H1 (cell line): Measurements from ENCODE around the gene GRID2. TPM values are rescaled to one million over a fixed set of nuclear protein-coding genes. Genes with fewer than 3 reads are reported as not detected.

ENCODE experiments used
- CTCF ChIA-PET: fragments of 300-600 bp; sonication (Branson Sonifier 250); formaldehyde crosslinking; loops from one replicate; lab custom pipeline; 2021; ENCODE audit not compliant: partially characterized antibody; lab: Charles Lee
- POLR2A ChIA-PET: fragments of 300-600 bp; sonication (Branson Sonifier 250); formaldehyde crosslinking; loops from one replicate; lab custom pipeline; 2021; ENCODE audit warnings: inconsistent platforms; ENCODE audit not compliant: partially characterized antibody; lab: Charles Lee
- DNase-seq, 2 experiments: peaks; one replicate each; pipeline versions ENCODE4 v3.0.0 to v3.0.0-alpha.2; 2010 to 2022; ENCODE audit warnings: low spot score in 2 of 2, low read depth in 1 of 2, mixed read lengths in 1 of 2
- FAIRE-seq: peaks from 2 replicates; lab custom pipeline; 2011; peaks lifted over from hg19 to GRCh38; lab: Jason Lieb, UNC
- H2AFZ ChIP-seq: 2 replicates; pipeline ENCODE4 v1.8.1; 2012; ENCODE audit warnings: low read length, inconsistent platforms
- H2AK5ac ChIP-seq: 2 replicates; pipeline ENCODE4 v1.6.1; 2013; ENCODE audit warnings: low read depth, low read length
- H2BK120ac ChIP-seq: replicated peaks from 2 replicates; pipeline ENCODE3; 2013; ENCODE audit warnings: low read depth, low read length, inconsistent platforms
- H2BK12ac ChIP-seq: 2 replicates; pipeline ENCODE4 v1.6.1; 2013; ENCODE audit warnings: low read depth, low read length
- H2BK15ac ChIP-seq: 2 replicates; pipeline ENCODE4 v1.6.1; 2013; ENCODE audit warnings: low read length
- H2BK20ac ChIP-seq: 2 replicates; pipeline ENCODE4 v1.6.1; 2013; ENCODE audit warnings: low read length
- H2BK5ac ChIP-seq: 2 replicates; pipeline ENCODE4 v1.6.1; 2013; ENCODE audit warnings: low read depth, low read length
- H3K14ac ChIP-seq: 2 replicates; pipeline ENCODE4 v1.6.1; 2013; ENCODE audit warnings: inconsistent platforms; ENCODE audit not compliant: insufficient read length
- H3K18ac ChIP-seq: 2 replicates; pipeline ENCODE4 v1.6.1; 2013; ENCODE audit warnings: low read length; ENCODE audit errors: extremely low read depth
- H3K23ac ChIP-seq: 2 replicates; pipeline ENCODE4 v1.6.1; 2013; ENCODE audit warnings: inconsistent platforms; ENCODE audit not compliant: insufficient read length
- H3K23me2 ChIP-seq: 2 replicates; pipeline ENCODE4 v1.6.1; 2013; ENCODE audit warnings: low read depth, low read length
- H3K27ac ChIP-seq: 2 replicates; pipeline ENCODE4 v1.6.1; 2011; ENCODE audit warnings: low read depth, low read length, inconsistent platforms
- H3K27me3 ChIP-seq, 4 experiments: replicated peaks in 1 of 4; 1 replicate in 1 of 4; 2 replicates in 3 of 4; pipeline versions ENCODE4 v1.6.1 to v1.8.1; 2011 to 2013; ENCODE audit warnings: low read length in 3 of 4, mild to moderate bottlenecking in 3 of 4, inconsistent platforms in 2 of 4, mixed read lengths in 2 of 4, moderate library complexity in 1 of 4; ENCODE audit not compliant: control insufficient read depth in 3 of 4, insufficient read depth in 3 of 4; ENCODE audit errors: extremely low read depth in 1 of 4
- H3K36me3 ChIP-seq, 4 experiments: 2 replicates each; pipeline versions ENCODE4 v1.6.1 to v1.8.1; 2011 to 2013; ENCODE audit warnings: mild to moderate bottlenecking in 4 of 4, low read length in 3 of 4, moderate library complexity in 2 of 4, control low read depth in 1 of 4, inconsistent platforms in 1 of 4; ENCODE audit not compliant: insufficient read depth in 4 of 4, control insufficient read depth in 2 of 4
- H3K4ac ChIP-seq: replicated peaks from 2 replicates; pipeline ENCODE3; 2013; ENCODE audit warnings: low read length, low read depth, mixed read lengths, inconsistent platforms; ENCODE audit not compliant: insufficient read length
- H3K4me1 ChIP-seq, 4 experiments: replicated peaks in 1 of 4; 1 replicate in 1 of 4; 2 replicates in 3 of 4; pipeline versions ENCODE4 v1.6.1 to v1.8.1; 2011 to 2013; ENCODE audit warnings: low read length in 3 of 4, inconsistent platforms in 2 of 4, mixed read lengths in 1 of 4; ENCODE audit not compliant: insufficient read depth in 4 of 4, control insufficient read depth in 3 of 4
- H3K4me2 ChIP-seq, 2 experiments: 2 replicates each; pipeline versions ENCODE4 v1.6.1 to v1.8.1; 2011 to 2013; ENCODE audit warnings: low read depth in 2 of 2, low read length in 2 of 2, control low read depth in 1 of 2, inconsistent platforms in 1 of 2, mild to moderate bottlenecking in 1 of 2; ENCODE audit not compliant: insufficient read depth in 1 of 2
- H3K4me3 ChIP-seq, 4 experiments: fragments of 200-600, 300-600 bp in 1 of 4; sonication (generic), shearing (Covaris generic), sonication (Bioruptor Twin) in 1 of 4; 2 replicates each; pipeline versions ENCODE4 v1.5.1 to v1.8.1; 2011 to 2016; ENCODE audit warnings: low read length in 4 of 4, low read depth in 3 of 4, control low read depth in 2 of 4, inconsistent platforms in 2 of 4, mild to moderate bottlenecking in 2 of 4, mixed read lengths in 1 of 4, moderate library complexity in 1 of 4; ENCODE audit not compliant: insufficient read depth in 2 of 4; ENCODE audit errors: extremely low read depth in 1 of 4
- H3K56ac ChIP-seq: replicated peaks from 2 replicates; pipeline ENCODE3; 2013; ENCODE audit warnings: low read depth, mild to moderate bottlenecking, mixed read lengths, low read length, inconsistent platforms; ENCODE audit not compliant: insufficient read length
- H3K79me1 ChIP-seq: 2 replicates; pipeline ENCODE4 v1.6.1; 2013; ENCODE audit warnings: low read depth, low read length, control low read depth
- H3K79me2 ChIP-seq, 2 experiments: 2 replicates each; pipeline versions ENCODE4 v1.6.1 to v1.8.1; 2012 to 2013; ENCODE audit warnings: low read length in 2 of 2, mild to moderate bottlenecking in 2 of 2, inconsistent platforms in 1 of 2; ENCODE audit not compliant: insufficient read depth in 2 of 2, control insufficient read depth in 1 of 2
- H3K9ac ChIP-seq, 4 experiments: replicated peaks in 1 of 4; 1 replicate in 1 of 4; 2 replicates in 3 of 4; pipeline versions ENCODE4 v1.6.1 to v1.8.1; 2011 to 2013; ENCODE audit warnings: low read depth in 3 of 4, low read length in 3 of 4, control low read depth in 2 of 4, mild to moderate bottlenecking in 2 of 4, moderate library complexity in 2 of 4, inconsistent platforms in 1 of 4; ENCODE audit errors: extremely low read depth in 1 of 4
- H3K9me3 ChIP-seq, 2 experiments: 2 replicates each; pipeline versions ENCODE4 v1.6.1 to v1.8.1; 2012 to 2013; ENCODE audit warnings: mild to moderate bottlenecking in 2 of 2, moderate library complexity in 2 of 2, control low read depth in 1 of 2, inconsistent platforms in 1 of 2, low read depth in 1 of 2, low read length in 1 of 2, mixed read lengths in 1 of 2; ENCODE audit not compliant: insufficient read depth in 2 of 2
- H4K20me1 ChIP-seq, 2 experiments: replicated peaks in 1 of 2; 2 replicates each; pipeline versions ENCODE3 to v1.8.1; 2011 to 2013; ENCODE audit warnings: inconsistent platforms in 2 of 2, low read length in 2 of 2, mild to moderate bottlenecking in 1 of 2; ENCODE audit not compliant: insufficient read depth in 2 of 2, control insufficient read depth in 1 of 2
- H4K5ac ChIP-seq: 2 replicates; pipeline ENCODE4 v1.6.1; 2013; ENCODE audit warnings: low read length, low read depth, mixed read lengths, inconsistent platforms; ENCODE audit not compliant: insufficient read length
- H4K8ac ChIP-seq: 2 replicates; pipeline ENCODE4 v1.8.0; 2013; ENCODE audit warnings: mild to moderate bottlenecking, moderate library complexity, low read length, inconsistent platforms; ENCODE audit not compliant: insufficient read depth; ENCODE audit errors: extremely low read depth
- H4K91ac ChIP-seq: replicated peaks from 2 replicates; pipeline ENCODE3; 2013; ENCODE audit warnings: low read length, mixed read lengths, inconsistent platforms; ENCODE audit not compliant: insufficient read length
- TCF12 ChIP-seq: IDR thresholded peaks from 2 replicates; pipeline ENCODE4 v1.6.1; 2011; ENCODE audit warnings: low read depth, mild to moderate bottlenecking, low read length
- WGBS, 2 experiments: shearing (Covaris generic) in 1 of 2; methylation state at CpG; one replicate each; pipeline versions ENCODE4 v1.1.6 to v1.1.7; 2013 to 2015; ENCODE audit warnings: low lambda C conversion rate in 2 of 2, mixed read lengths in 2 of 2, inconsistent platforms in 1 of 2, low coverage in 1 of 2, missing lambda C conversion rate in 1 of 2; ENCODE audit not compliant: insufficient replicate concordance in 2 of 2, insufficient coverage in 1 of 2, insufficient read length in 1 of 2; ENCODE audit errors: extremely low coverage in 1 of 2, missing lambda C conversion rate in 1 of 2; 5-methylcytosine and 5-hydroxymethylcytosine counted together
- polyA plus RNA-seq, 7 experiments: library from polyadenylated mRNA; depleted of rRNA in 3 of 7; stranded (reverse) in 5 of 7; unstranded in 2 of 7; fragments of >200 nt in 5 of 7; fragments of 200-250 nt in 2 of 7; gene quantifications; 1 replicate in 5 of 7; 2 replicates in 1 of 7; 4 replicates in 1 of 7; pipeline versions ENCODE4 v1.2.1 to v1.2.3, GENCODE V29; 2011 to 2013; ENCODE audit warnings: missing spikeins in 2 of 7, mixed read lengths in 2 of 7
- total RNA-seq: library from RNA; stranded (reverse); fragmentation: NEBNext Ultra II Directional; extraction: Animal tissue kit (Norgen Biotek cat#: 25700); gene quantifications from 2 replicates; pipeline ENCODE4 v1.2.1, GENCODE V29; 2021

Gene GRID2
- total and polyA plus RNA-seq, 2 of the 8 experiments (the other 6 are each of a cell fraction or from before 2014, with no cell fraction given): 31.1 to 81.9 TPM

GRCh38 chr4:93169966-93170365 is 866.2 kb downstream of the GRID2 start:
- Histone ChIP-seq H3K23ac (no peak overlapping the region), H3K27me3 (no peaks in the 10 kb centered on the region), H4K8ac (no peak overlapping the region), H2BK5ac (no peak overlapping the region), H2AK5ac (no peak overlapping the region), H2AFZ (no peak overlapping the region), H3K36me3 (peaks cover 0 to 9% (median 0%) of the 10 kb centered on the region in 4 experiments; a peak in 2 of 8 replicates), H2BK20ac (no peak overlapping the region), H3K14ac (no peak overlapping the region), H2BK120ac (no peak overlapping the region), H3K18ac (no peak overlapping the region), H3K4me3 (no peak overlapping the region), H2BK12ac (no peak overlapping the region), H3K56ac (no peak overlapping the region), H3K79me2 (no peaks in the 10 kb centered on the region), H3K4me2 (no peak overlapping the region), H3K27ac (no peak overlapping the region), H3K4me1 (no peaks in the 10 kb centered on the region), H3K79me1 (no peaks in the 10 kb centered on the region), H3K9ac (no peak overlapping the region), H4K5ac (no peak overlapping the region), H3K4ac (no peak overlapping the region), H4K91ac (no peak overlapping the region), H3K9me3 (no peaks in the 10 kb centered on the region), H4K20me1 (no peaks in the 10 kb centered on the region), H3K23me2 (no peaks in the 10 kb centered on the region; the same call in 1 of the 2 replicates), H2BK15ac (no peak overlapping the region)
- DNase-seq: no peak
- TF ChIP-seq TCF12: no peak
- 98% methylated on average over 6 of the region's 6 CpGs; no CpG with 5 or more reads in 1 of the 2 experiments for WGBS, 2 experiments
- no peak for FAIRE-seq
- CTCF ChIA-PET: interaction anchor here (1.5 kb wide), 1 partner anchor 11 kb away, joined by 3 read pairs; no protein-coding TSS in a partner anchor
- POLR2A ChIA-PET: no interaction called here
